Naive B cell (primary cell): Measurements from ENCODE around the gene SBK2. TPM values are rescaled to one million over a fixed set of nuclear protein-coding genes. Genes with fewer than 3 reads are reported as not detected.
"Not testable (repeated sequence)": the region's sequence is repeated elsewhere in the genome, so short reads cannot be mapped to it uniquely, and the experiment has no call there.

ENCODE experiments used
- ATAC-seq, 2 donors: fragments of 150-1000 bp; cut with Tn5 transposase; 2 replicates each; pipeline ENCODE4 v1.10.0; 2021; ENCODE audit warnings: low read depth in 2 of 2, mild to moderate bottlenecking in 2 of 2, moderate library complexity in 2 of 2
- DNase-seq: peaks from one replicate; pipeline ENCODE4 v3.0.0; 2022
- H3K27ac Mint-ChIP-seq, 6 donors: one replicate each; pipeline ENCODE4 v1.8.0; 2020 to 2022; ENCODE audit warnings: mild to moderate bottlenecking in 6 of 6, mixed read lengths in 6 of 6, moderate library complexity in 5 of 6, inconsistent platforms in 2 of 6
- H3K27me3 Mint-ChIP-seq, 3 donors: one replicate each; pipeline ENCODE4 v1.8.0; 2021 to 2022; ENCODE audit warnings: mixed read lengths in 3 of 3, mild to moderate bottlenecking in 1 of 3
- H3K36me3 Mint-ChIP-seq, 2 donors: one replicate each; pipeline ENCODE4 v1.8.0; 2020 to 2022; ENCODE audit warnings: mixed read lengths in 2 of 2, inconsistent platforms in 1 of 2, mild to moderate bottlenecking in 1 of 2
- H3K4me1 Mint-ChIP-seq, 3 donors: one replicate each; pipeline ENCODE4 v1.8.0; 2020 to 2022; ENCODE audit warnings: mixed read lengths in 3 of 3, inconsistent platforms in 1 of 3, mild to moderate bottlenecking in 1 of 3, moderate library complexity in 1 of 3
- H3K4me3 Mint-ChIP-seq, 8 donors: one replicate each; pipeline ENCODE4 v1.8.0; 2020 to 2022; ENCODE audit warnings: mild to moderate bottlenecking in 8 of 8, mixed read lengths in 8 of 8, moderate library complexity in 8 of 8, inconsistent platforms in 2 of 8
- H3K9me3 Mint-ChIP-seq, 7 donors: one replicate each; pipeline ENCODE4 v1.8.0; 2020 to 2022; ENCODE audit warnings: mixed read lengths in 7 of 7, mild to moderate bottlenecking in 5 of 7, inconsistent platforms in 2 of 7, moderate library complexity in 1 of 7
- polyA plus RNA-seq, 6 donors: library from polyadenylated mRNA; unstranded; fragments of 300-500 nt; fragmentation: Illumina TruSeq; gene quantifications; one replicate each; pipeline ENCODE4 v1.2.3, GENCODE V29; 2021; ENCODE audit warnings: low read depth in 6 of 6

SBK2 gene
- polyA plus RNA-seq, 6 donors from 2014 or later: not detected

- Mint-ChIP-seq H3K27me3 (no peaks in the 10 kb centered on the region), H3K4me3 (no peak overlapping the region), H3K4me1 (peaks cover 23 to 26% (median 26%) of the 10 kb centered on the region in 3 donors), H3K36me3 (peaks cover 0 to 8% of the 10 kb centered on the region in 2 donors), H3K9me3 (peaks cover 0 to 3% (median 0%) of the 10 kb centered on the region in 7 donors), H3K27ac (no peak overlapping the region)
- DNase-seq (no peak), ATAC-seq (no peak)
These were observed 41.3 kb upstream of the SBK2 start for GRCh38 chr19:55578031-55578760.

- Mint-ChIP-seq H3K9me3 (peaks cover 0 to 3% (median 0%) of the 10 kb centered on the region in 7 donors), H3K4me1 (peaks cover 19 to 21% (median 20%) of the 10 kb centered on the region in 3 donors), H3K27me3 (no peaks in the 10 kb centered on the region), H3K4me3 (peak overlapping the region in 3 of 8 donors; percentile 25 to 60 (median 57)), H3K27ac (peak overlapping the region in 2 of 6 donors; percentile 55 to 88), H3K36me3 (peaks cover 0 to 8% of the 10 kb centered on the region in 2 donors)
- ATAC-seq (no peak), DNase-seq (no peak)
These were observed 39.8 kb upstream of the SBK2 start for GRCh38 chr19:55576746-55577145.

GRCh38 chr19:55573929-55574328, 37.0 kb upstream of the SBK2 start:
- H3K27ac Mint-ChIP-seq: peak overlapping the region in 1 of 6 donors; percentile 30
- H3K9me3 Mint-ChIP-seq, ATAC-seq, DNase-seq, H3K4me1 Mint-ChIP-seq, H3K4me3 Mint-ChIP-seq, H3K27me3 Mint-ChIP-seq, H3K36me3 Mint-ChIP-seq: not testable (repeated sequence)

- H3K27me3 Mint-ChIP-seq: peaks cover 8 to 21% (median 9%) of the 10 kb centered on the region in 3 donors
- H3K36me3 Mint-ChIP-seq, H3K4me1 Mint-ChIP-seq, H3K4me3 Mint-ChIP-seq, DNase-seq, ATAC-seq, H3K9me3 Mint-ChIP-seq, H3K27ac Mint-ChIP-seq: not testable (repeated sequence)
These were observed 32.5 kb upstream of the SBK2 start for GRCh38 chr19:55569477-55569876.

- Mint-ChIP-seq H3K27me3 (peaks cover 13 to 29% (median 21%) of the 10 kb centered on the region in 3 donors), H3K4me1 (no peaks in the 10 kb centered on the region), H3K27ac (no peak overlapping the region), H3K4me3 (no peak overlapping the region), H3K9me3 (peaks cover 0 to 6% (median 0%) of the 10 kb centered on the region in 7 donors), H3K36me3 (no peaks in the 10 kb centered on the region)
- DNase-seq (no peak), ATAC-seq (no peak)
These were observed 30.9 kb upstream of the SBK2 start for GRCh38 chr19:55567708-55568328.

- Mint-ChIP-seq H3K27ac (no peak overlapping the region), H3K4me3 (no peak overlapping the region), H3K4me1 (no peaks in the 10 kb centered on the region), H3K9me3 (peaks cover 0 to 6% (median 0%) of the 10 kb centered on the region in 7 donors), H3K36me3 (no peaks in the 10 kb centered on the region), H3K27me3 (peaks cover 13 to 29% (median 21%) of the 10 kb centered on the region in 3 donors)
- DNase-seq: no peak
- ATAC-seq: no peak
These were observed 29.9 kb upstream of the SBK2 start for GRCh38 chr19:55566823-55567222.

- Mint-ChIP-seq H3K27ac (no peak overlapping the region), H3K4me3 (peak overlapping the region in 1 of 8 donors; percentile 47), H3K36me3 (peaks cover 0 to 4% of the 10 kb centered on the region in 2 donors), H3K9me3 (peaks cover 0 to 13% (median 2%) of the 10 kb centered on the region in 7 donors), H3K4me1 (no peaks in the 10 kb centered on the region), H3K27me3 (peaks cover 13 to 47% (median 30%) of the 10 kb centered on the region in 3 donors)
- DNase-seq (no peak), ATAC-seq (no peak)
These were observed 26.3 kb upstream of the SBK2 start for GRCh38 chr19:55563261-55563690.

- Mint-ChIP-seq H3K4me3 (no peak overlapping the region), H3K4me1 (no peaks in the 10 kb centered on the region), H3K9me3 (peaks cover 0 to 7% (median 2%) of the 10 kb centered on the region in 7 donors)
These were observed 22.8 kb upstream of the SBK2 start for GRCh38 chr19:55559684-55560083.

GRCh38 chr19:55554741-55555152, 17.8 kb upstream of the SBK2 start:
- peaks cover 0 to 45% (median 36%) of the 10 kb centered on the region in 3 donors for H3K27me3 Mint-ChIP-seq

More at GRCh38 chr19:55559684-55560083, 22.8 kb upstream of the SBK2 start:
- Mint-ChIP-seq H3K27me3 (peaks cover 4 to 33% (median 32%) of the 10 kb centered on the region in 3 donors), H3K27ac (no peak overlapping the region), H3K36me3 (peaks cover 0 to 4% of the 10 kb centered on the region in 2 donors)
- no peak for DNase-seq
- ATAC-seq: no peak

GRCh38 chr19:55554302-55554701, 17.4 kb upstream of the SBK2 start:
- no peak for DNase-seq
- peaks cover 0 to 8% (median 4%) of the 10 kb centered on the region in 3 donors for H3K4me1 Mint-ChIP-seq
- no peak overlapping the region for H3K4me3 Mint-ChIP-seq
- H3K27ac Mint-ChIP-seq: peak overlapping the region in 1 of 6 donors; percentile 80
- H3K27me3 Mint-ChIP-seq: peaks cover 3 to 49% (median 35%) of the 10 kb centered on the region in 3 donors
- no peak for ATAC-seq
- peaks cover 0 to 2% (median 0%) of the 10 kb centered on the region in 7 donors for H3K9me3 Mint-ChIP-seq
- H3K36me3 Mint-ChIP-seq: no peaks in the 10 kb centered on the region

More at GRCh38 chr19:55554741-55555152, 17.8 kb upstream of the SBK2 start:
- H3K27ac Mint-ChIP-seq: peak overlapping the region in 1 of 6 donors; percentile 80
- peaks cover 0 to 2% (median 0%) of the 10 kb centered on the region in 7 donors for H3K9me3 Mint-ChIP-seq
- no peak overlapping the region for H3K4me3 Mint-ChIP-seq
- H3K4me1 Mint-ChIP-seq: peaks cover 0 to 5% (median 0%) of the 10 kb centered on the region in 3 donors
- no peak for DNase-seq
- H3K36me3 Mint-ChIP-seq: no peaks in the 10 kb centered on the region
- no peak for ATAC-seq

GRCh38 chr19:55553217-55554182, 16.6 kb upstream of the SBK2 start:
- Mint-ChIP-seq H3K27ac (no peak overlapping the region), H3K27me3 (peaks cover 4 to 50% (median 32%) of the 10 kb centered on the region in 3 donors), H3K36me3 (no peaks in the 10 kb centered on the region), H3K9me3 (peaks cover 0 to 2% (median 0%) of the 10 kb centered on the region in 7 donors), H3K4me1 (peaks cover 0 to 8% (median 4%) of the 10 kb centered on the region in 3 donors), H3K4me3 (no peak overlapping the region)
- no peak for DNase-seq
- ATAC-seq: no peak

GRCh38 chr19:55552620-55553019, 15.7 kb upstream of the SBK2 start:
- no peaks in the 10 kb centered on the region for H3K36me3 Mint-ChIP-seq
- H3K27me3 Mint-ChIP-seq: peaks cover 7 to 55% (median 39%) of the 10 kb centered on the region in 3 donors
- no peak overlapping the region for H3K4me3 Mint-ChIP-seq
- ATAC-seq: no peak
- H3K9me3 Mint-ChIP-seq: peaks cover 0 to 2% (median 0%) of the 10 kb centered on the region in 7 donors
- H3K4me1 Mint-ChIP-seq: peaks cover 0 to 8% (median 4%) of the 10 kb centered on the region in 3 donors
- peak overlapping the region in 1 of 6 donors; percentile 65 for H3K27ac Mint-ChIP-seq
- DNase-seq: no peak

- no peaks in the 10 kb centered on the region for H3K36me3 Mint-ChIP-seq
- peak overlapping the region in 1 of 6 donors; percentile 65 for H3K27ac Mint-ChIP-seq
- DNase-seq (no peak), ATAC-seq (no peak)
- H3K4me3 Mint-ChIP-seq: no peak overlapping the region
- peaks cover 0 to 8% (median 7%) of the 10 kb centered on the region in 3 donors for H3K4me1 Mint-ChIP-seq
- H3K27me3 Mint-ChIP-seq: peaks cover 7 to 55% (median 43%) of the 10 kb centered on the region in 3 donors
- H3K9me3 Mint-ChIP-seq: peaks cover 0 to 2% (median 0%) of the 10 kb centered on the region in 7 donors
These were observed 15.3 kb upstream of the SBK2 start for GRCh38 chr19:55552206-55552605.
